Heart right ventricle (tissue), 16 donors: ENCODE data around the gene PPY. TPM values are rescaled to one million over a fixed set of nuclear protein-coding genes. Genes with fewer than 3 reads are reported as not detected.

Source experiments
- ATAC-seq, 8 donors: fragments of 200-7000 bp; cut with Tn5 transposase; one replicate each; pipeline ENCODE4 v1.9.1; 2020; ENCODE audit warnings: mild to moderate bottlenecking in 8 of 8, moderate library complexity in 8 of 8, moderate number of reproducible peaks in 1 of 8
- DNase-seq, 2 donors: peaks; one replicate each; pipeline ENCODE4 v3.0.0-alpha.2; 2020
- H3K27ac ChIP-seq, 10 donors: fragments of 200-600 bp; sonication (generic) in 2 of 10; one replicate each; pipeline versions ENCODE4 v1.5.0 to v1.8.0; 2020 to 2022; ENCODE audit warnings: mild to moderate bottlenecking in 3 of 10
- H3K27me3 ChIP-seq, 7 donors: fragments of 200-600 bp; one replicate each; pipeline ENCODE4 v1.8.0; 2021 to 2022; ENCODE audit warnings: mild to moderate bottlenecking in 2 of 7
- H3K36me3 ChIP-seq, 9 donors: fragments of 200-600 bp; sonication (generic) in 1 of 9; one replicate each; pipeline versions ENCODE4 v1.5.0 to v1.8.0; 2020 to 2022; ENCODE audit warnings: mild to moderate bottlenecking in 2 of 9
- H3K4me1 ChIP-seq, 9 donors: fragments of 200-600 bp; sonication (generic) in 1 of 9; one replicate each; pipeline versions ENCODE4 v1.5.0 to v1.8.0; 2020 to 2022; ENCODE audit warnings: mild to moderate bottlenecking in 4 of 9
- H3K4me3 ChIP-seq, 10 donors: fragments of 200-600 bp; sonication (generic) in 2 of 10; one replicate each; pipeline versions ENCODE4 v1.5.0 to v1.8.0; 2020 to 2022; ENCODE audit warnings: mild to moderate bottlenecking in 7 of 10, moderate library complexity in 2 of 10
- H3K9me3 ChIP-seq, 11 donors: fragments of 200-600 bp in 10 of 11; sonication (generic) in 2 of 11; one replicate each; pipeline versions ENCODE4 v1.5.0 to v1.8.0; 2013 to 2022; ENCODE audit warnings: mild to moderate bottlenecking in 2 of 11, control low read depth in 1 of 11, moderate library complexity in 1 of 11
- WGBS, 2 donors: extraction: QIAGEN DNeasy Blood & Tissue Kit; methylation state at CpG; one replicate each; pipeline ENCODE4 v1.1.7; 2013; ENCODE audit warnings: inconsistent platforms in 1 of 2; 5-methylcytosine and 5-hydroxymethylcytosine counted together
- intact Hi-C, 10 donors: fragments of 100-400 bp; cut with DNase I; formaldehyde crosslinking; loops; one replicate each; pipeline versions ENCODE4 v1.11.1 to v1.14.2; 2022
- polyA plus RNA-seq, 2 donors: library from polyadenylated mRNA; stranded (reverse); fragments of 200-250 nt; gene quantifications; one replicate each; pipeline ENCODE4 v1.2.3, GENCODE V29; 2013
- total RNA-seq, 10 donors: library from RNA; stranded (reverse); fragmentation: NEBNext Ultra II Directional in 3 of 10; extraction: Animal tissue kit (Norgen Biotek cat#: 25700) in 3 of 10; gene quantifications; one replicate each; pipeline versions ENCODE4 v1.2.1 to v1.2.4, GENCODE V29; 2021 to 2023
- TF ChIP-seq, protein P1 (sequence below), 9 donors: fragments of 200-600 bp; sonication (generic) in 2 of 9; IDR thresholded peaks; one replicate each; pipeline versions ENCODE4 v1.5.0 to v1.8.0; 2021 to 2022; ENCODE audit warnings: antibody characterized with exemption in 9 of 9, mild to moderate bottlenecking in 5 of 9, moderate library complexity in 1 of 9
- donor health status: Arrhythmogenic right ventricular cardiomyopathy.
- donor health status: ischemic (EF 13 %, LVEDD 7.1; RV severe dilation, severe dysfunction).
- donor health status: healthy with polysubstance abuse.
- donor health status: DM: no; HTN: yes; CAD: no.
- donor health status: DM: no; HTN: no; CAD: no.
- donor health status: ischemic (EF 25% LVEDD 6.9; RV normal size, moderate dysfunction).
- donor health status: ischemic (EF 25% LVEDD 5.7; RV mildly dilated, moderate dysfunction).
- donor health status: healthy.
- donor health status: DM: yes; HTN: yes; CAD: no.
- donor health status: Ischemic cardiomyopathy.
- donor health status: ischemic (EF 35%, LVEDD 5.7; RV mildly dilated, moderate dysfunction).
- donor health status: nonischemic (EF 11% LVEDD 7.7; RV severe dilation, severe dysfunction).
- donor health status: DM: yes; HTN: yes; CAD: no.
- donor health status: PGD.
- donor health status: ischemic (EF 29% LVEDD 5.4; RV normal size, mild dysfunction).
- donor health status: nonischemic (EF 23%, LVEDD 6.1; RV moderate dilation, normal function).

The PPY gene
- total and polyA plus RNA-seq, 12 donors, result not detected

DNA sequence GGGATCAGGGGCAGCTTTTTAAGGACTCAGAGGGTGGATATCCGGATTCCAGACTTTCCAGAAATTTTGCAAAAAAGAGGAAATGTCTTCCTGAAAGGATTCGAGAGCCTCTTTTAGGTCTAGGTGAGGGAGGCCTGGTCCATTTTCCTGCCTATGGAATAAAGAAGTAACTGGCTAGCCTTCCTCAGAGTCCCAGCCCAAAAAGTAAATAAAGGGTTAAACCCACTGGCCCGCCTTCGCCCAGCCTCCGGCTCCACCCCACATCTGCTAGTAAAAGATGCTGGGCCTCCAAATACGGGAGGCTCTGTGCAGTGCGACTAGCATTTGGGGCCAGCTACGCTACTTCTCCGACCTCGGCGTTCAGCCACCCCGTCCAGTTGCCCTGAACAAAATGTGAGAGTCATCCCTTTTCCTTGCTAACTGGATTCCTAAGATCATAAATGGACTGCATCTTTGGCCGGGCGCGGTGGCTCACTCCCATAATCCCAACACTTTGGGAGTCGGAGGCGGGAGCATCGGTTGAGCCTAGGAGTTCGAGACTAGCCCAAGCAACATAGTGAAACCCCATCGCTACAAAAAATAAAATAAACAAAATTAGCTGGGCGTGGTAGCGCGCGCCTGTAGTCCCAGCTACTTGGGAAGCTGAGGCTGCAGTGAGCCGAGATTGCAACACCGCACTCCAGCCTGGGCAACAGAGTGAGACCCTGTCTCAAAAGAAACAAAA lies 34.1 kb downstream of the PPY start:
- 16 to 23% methylated on average over 26 of the region's 26 CpGs for WGBS, 2 donors

DNA sequence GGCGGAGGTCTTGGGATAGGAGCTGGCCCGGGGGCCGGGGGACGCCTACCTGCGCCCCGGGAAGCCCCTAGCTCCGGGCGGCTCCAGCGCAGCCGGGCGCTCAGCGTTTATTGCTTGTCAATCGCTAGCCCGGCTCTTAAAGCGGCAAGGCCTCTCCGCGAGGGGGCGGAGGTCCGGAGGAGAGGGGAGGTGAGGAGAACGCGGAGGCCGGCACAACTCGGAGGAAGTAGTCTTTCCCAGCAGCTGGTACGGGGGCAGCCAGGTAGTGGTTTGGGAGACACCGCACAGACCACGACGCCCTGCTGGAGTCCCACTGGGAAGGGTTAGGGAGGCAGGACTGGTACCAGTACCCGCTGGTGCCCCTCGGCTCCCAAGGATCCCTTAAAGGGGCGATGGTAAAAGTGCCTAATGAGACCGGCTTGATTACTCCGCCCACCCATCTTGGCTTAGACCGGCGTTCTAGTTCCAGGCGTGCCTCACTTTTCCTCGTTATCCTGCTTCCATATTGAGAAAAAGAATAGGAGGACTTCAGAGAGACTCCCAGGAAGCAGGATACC lies 34.8 kb downstream of the PPY start, which contains the start of gene MPP2:
Gene MPP2 (minus strand): TSS at position 112 of the 557 bp plus-strand sequence. CDS start 3,076 bp downstream, outside the sequence.
- ATAC-seq (peak; percentile 64 to 87 (median 84)), DNase-seq (peak; percentile 69 to 72)
- no peaks in the 10 kb centered on the region for H3K9me3 ChIP-seq
- H3K4me1 ChIP-seq, result peaks cover 3 to 41% (median 24%) of the 10 kb centered on the region in 9 donors
- intact Hi-C loops, result no loop called here
- H3K27ac ChIP-seq, result peak within 1 kb of the TSS in 9 of 10 donors; percentile 38 to 89 (median 83)
- 1% methylated on average over 36 of the region's 36 CpGs for WGBS, 2 donors
- H3K4me3 ChIP-seq, result peak within 1 kb of the TSS; percentile 61 to 95 (median 83)
- H3K27me3 ChIP-seq, result peaks cover 0 to 52% (median 0%) of the 10 kb centered on the region in 7 donors
- TF ChIP-seq, protein P1, sequence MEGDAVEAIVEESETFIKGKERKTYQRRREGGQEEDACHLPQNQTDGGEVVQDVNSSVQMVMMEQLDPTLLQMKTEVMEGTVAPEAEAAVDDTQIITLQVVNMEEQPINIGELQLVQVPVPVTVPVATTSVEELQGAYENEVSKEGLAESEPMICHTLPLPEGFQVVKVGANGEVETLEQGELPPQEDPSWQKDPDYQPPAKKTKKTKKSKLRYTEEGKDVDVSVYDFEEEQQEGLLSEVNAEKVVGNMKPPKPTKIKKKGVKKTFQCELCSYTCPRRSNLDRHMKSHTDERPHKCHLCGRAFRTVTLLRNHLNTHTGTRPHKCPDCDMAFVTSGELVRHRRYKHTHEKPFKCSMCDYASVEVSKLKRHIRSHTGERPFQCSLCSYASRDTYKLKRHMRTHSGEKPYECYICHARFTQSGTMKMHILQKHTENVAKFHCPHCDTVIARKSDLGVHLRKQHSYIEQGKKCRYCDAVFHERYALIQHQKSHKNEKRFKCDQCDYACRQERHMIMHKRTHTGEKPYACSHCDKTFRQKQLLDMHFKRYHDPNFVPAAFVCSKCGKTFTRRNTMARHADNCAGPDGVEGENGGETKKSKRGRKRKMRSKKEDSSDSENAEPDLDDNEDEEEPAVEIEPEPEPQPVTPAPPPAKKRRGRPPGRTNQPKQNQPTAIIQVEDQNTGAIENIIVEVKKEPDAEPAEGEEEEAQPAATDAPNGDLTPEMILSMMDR (IDR thresholded peaks at IDR 0.05), result peak in 7 of 9 donors; percentile 10 to 57 (median 36)
- H3K36me3 ChIP-seq, result peaks cover 0 to 9% (median 0%) of the 10 kb centered on the region in 9 donors

More for the DNA sequence above, 34.1 kb downstream of the PPY start:
- peaks cover 0 to 52% (median 0%) of the 10 kb centered on the region in 7 donors for H3K27me3 ChIP-seq
- peaks cover 3 to 41% (median 24%) of the 10 kb centered on the region in 9 donors for H3K4me1 ChIP-seq
- peaks cover 0 to 9% (median 0%) of the 10 kb centered on the region in 9 donors for H3K36me3 ChIP-seq
- no peaks in the 10 kb centered on the region for H3K9me3 ChIP-seq
- TF ChIP-seq, protein P1 (IDR thresholded peaks at IDR 0.05), result no peak
- intact Hi-C loops, result loop anchor here in 1 of 10 donors (1.0 kb wide), 1 partner anchor 86 kb away; no protein-coding TSS in a partner anchor
- H3K27ac ChIP-seq, result peak overlapping the region in 9 of 10 donors; percentile 38 to 89 (median 83)
- ATAC-seq (peak; percentile 35 to 82 (median 74)), DNase-seq (peak; percentile 67 to 74)
- peak overlapping the region in 9 of 10 donors; percentile 61 to 95 (median 83) for H3K4me3 ChIP-seq

DNA sequence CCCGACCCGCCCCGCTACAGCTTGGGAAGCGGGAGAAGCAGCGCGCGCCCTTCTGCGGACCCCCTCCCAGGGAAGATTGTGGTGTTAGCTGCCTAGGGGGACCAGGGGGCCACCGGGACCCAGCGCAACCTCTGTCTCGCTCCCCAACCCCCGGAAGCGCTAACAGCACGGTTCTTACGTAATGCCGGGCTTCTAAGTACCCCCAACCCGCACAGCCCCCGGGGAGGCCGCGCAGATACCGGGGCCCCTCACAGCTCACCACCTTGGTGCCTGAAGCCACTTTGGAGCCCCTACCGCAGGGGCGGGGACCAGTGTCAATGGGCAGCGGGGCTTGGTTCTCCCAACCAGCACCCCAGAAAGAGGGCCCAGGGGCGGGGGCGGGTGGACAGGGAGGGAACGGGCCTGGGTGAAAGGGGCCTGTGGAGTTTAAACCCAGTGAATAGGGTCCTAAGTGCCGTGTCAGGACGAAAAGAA lies 35.3 kb downstream of the PPY start:
- peaks cover 3 to 36% (median 24%) of the 10 kb centered on the region in 9 donors for H3K4me1 ChIP-seq
- H3K4me3 ChIP-seq, result peak overlapping the region; percentile 61 to 95 (median 83)
- DNase-seq (no peak), ATAC-seq (peak; percentile 1 to 30 (median 24))
- TF ChIP-seq, protein P1 (IDR thresholded peaks at IDR 0.05), result no peak
- intact Hi-C loops, result no loop called here
- 0 to 1% methylated on average over 29 of the region's 29 CpGs for WGBS, 2 donors
- peaks cover 0 to 52% (median 0%) of the 10 kb centered on the region in 7 donors for H3K27me3 ChIP-seq
- peak overlapping the region in 9 of 10 donors; percentile 38 to 89 (median 83) for H3K27ac ChIP-seq
- no peaks in the 10 kb centered on the region for H3K9me3 ChIP-seq
- peaks cover 0 to 9% (median 0%) of the 10 kb centered on the region in 9 donors for H3K36me3 ChIP-seq
